ENCODE results near the gene GNG13. TPM values are rescaled to one million over a fixed set of nuclear protein-coding genes. Genes with fewer than 3 reads are reported as not detected.
"Not testable (repeated sequence)": the region's sequence is repeated elsewhere in the genome, so short reads cannot be mapped to it uniquely, and the experiment has no call there.

GNG13 gene
- total RNA-seq, 1 donor from 2014 or later = 0.52 TPM

DNA sequence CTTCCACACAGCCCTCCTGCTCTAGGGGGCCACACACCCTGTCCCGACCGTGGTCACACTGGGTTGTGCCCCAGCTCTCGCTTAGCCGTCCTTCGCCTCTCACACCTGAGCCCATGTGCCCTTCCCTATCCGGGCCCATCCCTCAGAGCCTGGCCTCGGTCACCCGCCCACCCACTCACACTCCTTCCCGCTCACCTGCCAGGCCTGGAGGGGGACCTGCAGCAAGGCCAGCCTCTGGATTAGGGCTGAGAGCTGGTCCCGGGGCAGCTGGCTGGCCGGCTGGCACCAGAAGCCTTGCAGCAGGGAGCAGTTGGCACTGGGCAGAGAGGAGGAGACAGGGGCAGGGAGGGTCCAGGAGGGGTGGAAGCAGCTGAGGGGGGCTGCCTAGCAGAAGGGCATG is 22.1 kb downstream of the GNG13 start:
- DNase-seq (ENCODE audit: low spot score) = no peak

DNA sequence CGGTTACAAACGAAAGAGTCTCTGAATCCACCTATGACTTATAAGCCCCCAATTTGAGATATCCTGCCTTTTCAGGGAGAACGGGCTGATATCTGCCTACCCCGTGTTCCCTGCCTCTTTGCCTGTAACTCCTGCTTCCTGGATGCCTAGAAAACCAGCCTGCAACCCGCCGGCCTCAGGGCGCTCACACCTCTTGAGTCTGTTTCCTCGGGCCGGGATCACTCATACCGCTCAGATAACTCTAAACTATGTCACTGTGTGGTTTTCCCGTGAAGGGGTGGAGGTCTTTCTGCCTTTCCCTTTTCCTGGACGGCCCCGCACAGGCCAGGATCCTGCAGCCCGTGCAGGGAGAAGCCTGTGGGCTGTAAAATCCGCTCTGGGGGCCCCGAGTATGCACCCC is 22.7 kb downstream of the GNG13 start:
- DNase-seq (ENCODE audit: low spot score) = no peak

DNA sequence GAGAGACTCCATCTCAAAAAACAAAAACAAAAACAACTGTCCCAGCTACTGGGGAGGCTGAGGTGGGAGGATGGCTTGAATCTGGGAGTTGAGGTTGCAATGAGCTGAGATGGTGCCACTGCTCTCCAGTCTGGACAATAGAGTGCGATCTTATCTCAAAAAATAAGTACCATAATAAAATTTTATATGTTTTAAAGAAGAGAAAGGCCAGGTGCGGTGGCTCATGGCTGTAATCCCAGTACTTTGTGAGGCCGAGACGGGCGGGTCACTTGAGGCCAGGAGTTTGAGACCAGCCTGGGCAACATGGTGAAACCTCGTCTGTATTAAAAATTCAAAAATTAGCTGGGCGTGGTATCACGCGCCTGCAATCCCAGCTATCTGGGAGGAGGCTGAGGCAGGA is 23.7 kb downstream of the GNG13 start:
- no peak for DNase-seq (ENCODE audit: low spot score)

GRCh38 chr16:776298-776697 is 24.2 kb downstream of the GNG13 start:
- DNase-seq (ENCODE audit: low spot score) = not testable (repeated sequence)

GRCh38 chr16:775236-775796 is 25.2 kb downstream of the GNG13 start:
- no peak for DNase-seq (ENCODE audit: low spot score)

DNA sequence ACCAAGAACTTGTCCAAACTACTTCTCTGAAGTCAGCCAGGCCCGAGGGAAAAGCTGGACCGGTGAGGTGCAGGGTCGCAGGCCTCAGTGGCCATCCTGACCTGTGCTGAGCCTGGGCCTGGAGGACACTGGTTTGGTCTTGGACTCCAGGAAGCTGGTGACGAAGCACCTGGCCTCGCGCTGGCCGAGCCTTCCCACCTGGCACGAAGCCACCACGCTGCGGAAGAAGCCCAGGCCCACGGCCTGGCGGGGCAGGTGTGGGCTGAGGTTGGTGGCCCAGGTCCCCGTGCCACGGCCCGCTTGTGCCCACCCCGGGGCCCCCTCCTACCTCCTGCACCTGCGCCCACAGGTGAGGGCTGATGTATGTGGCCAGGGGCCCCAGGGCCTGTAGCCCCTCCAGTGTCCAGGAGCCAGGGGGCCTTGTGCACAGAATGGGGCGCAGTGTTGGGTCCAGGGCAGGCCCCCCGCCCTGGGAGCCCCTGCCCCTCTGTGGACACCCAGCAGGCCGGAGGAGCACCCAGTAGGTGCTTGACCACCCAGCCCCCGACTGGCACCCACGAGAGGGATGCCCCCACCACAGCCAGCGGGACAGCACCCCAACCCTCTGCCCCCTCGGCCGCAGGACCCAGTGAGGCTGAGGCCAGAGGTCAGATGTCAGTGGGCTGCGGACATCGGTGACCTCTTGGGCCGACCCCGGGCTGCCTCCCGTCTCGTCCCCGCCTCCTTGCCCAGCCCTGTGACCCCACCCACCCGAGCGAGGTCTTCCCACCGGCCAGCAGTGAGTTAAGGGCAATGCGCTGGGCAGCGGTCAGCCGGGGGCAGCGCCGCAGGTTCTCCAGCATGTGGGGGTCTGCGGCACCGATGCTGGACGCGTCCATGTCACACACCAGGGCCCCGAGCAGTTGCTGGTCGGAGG is 26.2 kb downstream of the GNG13 start:
- DNase-seq (ENCODE audit: low spot score) = no peak

GRCh38 chr16:772959-773358 is 27.6 kb downstream of the GNG13 start:
- DNase-seq (ENCODE audit: low spot score) = no peak

- no peak for DNase-seq (ENCODE audit: low spot score)
These were observed 30.1 kb downstream of the GNG13 start for GRCh38 chr16:770411-770810.

DNA sequence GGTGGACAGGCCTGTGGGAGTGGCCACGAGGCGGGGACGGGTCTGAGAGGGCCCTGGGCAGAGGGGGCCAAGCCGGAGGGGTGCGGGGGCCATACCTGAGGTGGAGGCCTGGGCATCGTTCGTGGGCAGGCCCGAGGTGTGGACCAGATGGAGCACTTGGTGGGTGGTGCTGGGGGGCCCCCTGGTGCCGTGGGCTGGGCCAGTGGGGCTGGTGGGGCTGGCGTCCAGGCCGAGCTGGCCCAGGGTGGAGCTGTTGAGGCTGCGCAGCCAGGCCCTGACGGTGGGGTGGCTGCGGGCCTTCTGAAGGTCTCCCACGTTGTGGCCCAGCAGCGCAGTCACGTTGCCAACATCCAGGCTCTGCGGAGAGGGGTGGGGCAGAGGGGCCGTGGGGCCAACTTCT is 30.6 kb downstream of the GNG13 start:
- no peak for DNase-seq (ENCODE audit: low spot score)

- DNase-seq (ENCODE audit: low spot score) = no peak
These were observed 31.2 kb downstream of the GNG13 start for GRCh38 chr16:769184-769784.

DNA sequence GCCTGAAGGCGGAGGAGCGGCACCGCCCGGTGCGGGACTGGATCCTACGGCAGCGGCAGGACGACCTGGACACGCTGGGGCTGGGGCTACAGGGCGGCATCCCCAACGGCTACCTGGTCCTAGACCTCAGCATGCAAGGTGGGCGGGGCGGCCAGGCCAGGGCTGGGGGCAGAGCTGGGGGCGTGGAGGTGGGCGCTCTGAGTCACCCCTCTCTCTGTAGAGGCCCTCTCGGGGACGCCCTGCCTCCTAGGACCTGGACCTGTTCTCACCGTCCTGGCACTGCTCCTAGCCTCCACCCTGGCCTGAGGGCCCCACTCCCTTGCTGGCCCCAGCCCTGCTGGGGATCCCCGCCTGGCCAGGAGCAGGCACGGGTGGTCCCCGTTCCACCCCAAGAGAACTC is 32.1 kb downstream of the GNG13 start:
- no peak for DNase-seq (ENCODE audit: low spot score)

DNA sequence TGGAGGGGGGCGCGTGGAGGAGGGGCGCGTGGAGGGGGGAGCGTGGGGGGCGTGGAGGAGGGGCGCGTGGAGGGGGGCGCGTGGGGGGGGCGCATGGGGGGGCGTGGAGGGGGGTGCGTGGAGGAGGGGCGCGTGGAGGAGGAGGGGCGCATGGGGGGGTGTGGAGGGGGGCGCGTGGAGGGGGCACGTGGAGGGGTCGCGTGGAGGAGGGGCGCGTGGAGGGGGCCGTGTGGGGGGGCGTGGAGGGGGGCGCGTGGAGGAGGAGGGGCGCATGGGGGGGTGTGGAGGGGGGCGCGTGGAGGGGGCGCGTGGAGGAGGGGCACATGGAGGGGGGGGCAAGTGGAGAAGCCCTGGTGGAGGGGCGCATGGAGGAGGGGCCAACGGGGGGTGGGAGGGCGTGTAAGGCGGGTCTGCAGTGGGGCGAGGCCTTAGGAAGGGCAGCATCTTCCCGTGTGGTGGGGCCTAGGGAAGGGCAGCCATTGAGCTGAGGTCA is 32.7 kb downstream of the GNG13 start:
- DNase-seq (ENCODE audit: low spot score) = no peak

- DNase-seq (ENCODE audit: low spot score) = no peak
These were observed 33.5 kb downstream of the GNG13 start for GRCh38 chr16:766820-767640.

- no peak for DNase-seq (ENCODE audit: low spot score)
These were observed 34.3 kb downstream of the GNG13 start for GRCh38 chr16:766008-766819.

DNA sequence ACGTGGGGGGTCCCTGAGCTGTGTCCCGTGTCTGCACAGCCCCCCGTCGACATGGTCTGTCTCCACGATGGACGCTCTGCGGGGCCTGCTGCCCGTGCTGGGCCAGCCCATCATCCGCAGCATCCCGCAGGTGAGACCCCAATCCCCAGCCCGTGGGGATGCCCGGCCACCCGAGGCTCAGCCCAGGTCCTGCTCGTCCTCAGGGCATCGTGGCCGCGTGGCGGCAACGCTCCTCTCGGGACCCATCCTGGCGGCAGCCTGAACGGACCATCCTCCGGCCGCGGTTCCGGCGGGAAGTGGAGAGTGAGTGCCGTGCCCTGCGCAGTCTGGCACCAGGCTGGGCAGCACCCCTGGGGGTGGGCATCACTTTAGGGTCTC is 35.1 kb downstream of the GNG13 start:
- DNase-seq (ENCODE audit: low spot score) = no peak

DNA sequence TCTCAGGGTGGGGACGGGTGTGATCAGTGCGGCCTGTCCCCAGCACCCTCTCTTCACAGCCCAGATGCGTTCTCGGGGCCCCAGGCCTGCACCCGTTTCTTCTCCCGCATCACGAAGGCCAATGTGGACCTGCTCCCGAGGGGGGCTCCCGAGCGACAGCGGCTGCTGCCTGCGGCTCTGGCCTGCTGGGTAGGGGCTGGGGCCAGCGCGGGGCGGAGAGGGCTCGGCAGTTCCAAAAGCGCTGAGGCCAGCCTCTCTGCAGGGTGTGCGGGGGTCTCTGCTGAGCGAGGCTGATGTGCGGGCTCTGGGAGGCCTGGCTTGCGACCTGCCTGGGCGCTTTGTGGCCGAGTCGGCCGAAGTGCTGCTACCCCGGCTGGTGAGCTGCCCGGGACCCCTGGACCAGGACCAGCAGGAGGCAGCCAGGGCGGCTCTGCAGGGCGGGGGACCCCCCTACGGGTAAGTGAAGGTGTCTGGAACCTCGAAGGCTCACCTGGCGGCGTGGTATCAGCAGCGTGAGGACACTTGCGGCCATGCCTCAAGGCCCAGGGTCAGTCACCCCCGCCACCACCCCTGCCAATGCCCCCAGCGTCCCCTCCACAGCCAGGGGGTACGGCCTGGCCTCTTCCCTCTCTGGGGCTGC is 35.6 kb downstream of the GNG13 start:
- DNase-seq (ENCODE audit: low spot score) = no peak

GRCh38 chr16:764184-764750 is 36.3 kb downstream of the GNG13 start:
- no peak for DNase-seq (ENCODE audit: low spot score)

DNA sequence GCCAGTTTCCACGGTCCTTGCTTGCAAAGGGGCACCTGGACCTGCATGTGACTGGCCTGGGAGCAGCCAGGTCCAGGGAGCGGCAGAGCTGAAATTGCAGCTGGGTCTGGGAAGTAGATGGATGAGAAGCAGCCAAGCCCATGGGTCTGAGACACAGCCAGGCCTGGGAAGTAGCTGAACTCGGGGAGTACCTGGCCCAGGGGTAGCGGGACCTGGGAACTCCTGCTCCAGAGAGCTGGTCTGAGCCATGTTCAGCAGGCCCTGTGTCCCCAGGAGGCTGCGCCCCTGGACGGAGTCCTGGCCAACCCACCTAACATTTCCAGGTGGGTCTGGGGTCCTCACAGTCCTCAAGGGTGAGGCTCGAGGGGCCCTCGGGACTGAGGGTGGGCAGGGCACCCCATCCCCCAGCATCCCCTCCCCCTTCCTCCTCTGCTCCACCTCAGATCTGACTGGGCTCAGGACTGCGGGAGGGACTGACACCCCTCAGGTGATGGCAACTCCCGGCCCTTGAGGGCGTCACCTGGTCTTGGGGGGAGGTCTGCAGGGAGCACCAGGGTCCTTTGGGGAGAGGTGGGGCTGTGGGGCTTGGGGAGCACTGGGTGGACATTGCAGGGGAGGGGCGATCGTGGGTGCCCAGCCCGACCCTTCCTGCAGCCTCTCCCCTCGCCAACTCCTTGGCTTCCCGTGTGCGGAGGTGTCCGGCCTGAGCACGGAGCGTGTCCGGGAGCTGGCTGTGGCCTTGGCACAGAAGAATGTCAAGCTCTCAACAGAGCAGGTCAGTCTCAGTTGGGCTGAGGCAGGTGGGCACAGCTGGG is 37.0 kb downstream of the GNG13 start:
- no peak for DNase-seq (ENCODE audit: low spot score)

- DNase-seq (ENCODE audit: low spot score) = no peak
These were observed 37.8 kb downstream of the GNG13 start for GRCh38 chr16:762595-763268.

Data from ureter (tissue), 1 donor.